IMR-90 (cell line): Measurements from ENCODE around the gene DDX3Y. TPM values are rescaled to one million over a fixed set of nuclear protein-coding genes. Genes with fewer than 3 reads are reported as not detected.

Experiments
- ATAC-seq: fragments of 200-7000 bp; cut with Tn5 transposase; 2 replicates; pipeline ENCODE4 v1.9.1; 2020; ENCODE audit warnings: low read depth, mild to moderate bottlenecking, moderate library complexity
- BruUV-seq: library from RNA; stranded (reverse); fragments of 400-500 nt; replicated peaks from 2 replicates; lab custom pipeline; 2021; lab: Mats Ljungman, UMichigan
- CTCF ChIA-PET: fragments of 300-600 bp; formaldehyde crosslinking; extraction: SDS; loops from one replicate; lab custom pipeline; 2021; ENCODE audit warnings: antibody characterized with exemption; lab: Yijun Ruan, JAX
- POLR2A ChIA-PET: fragments of 300-600 bp; sonication (Branson Sonifier 250); formaldehyde crosslinking; loops from one replicate; lab custom pipeline; 2022; ENCODE audit warnings: antibody characterized with exemption; ENCODE audit not compliant: unreplicated experiment; lab: Charles Lee
- DNase-seq: peaks from one replicate; pipeline ENCODE4 v3.0.0; 2013
- H2AFZ ChIP-seq: replicated peaks from 2 replicates; pipeline ENCODE3; 2013; ENCODE audit warnings: low read length, mild to moderate bottlenecking; ENCODE audit not compliant: poor library complexity
- H2AK5ac ChIP-seq: 2 replicates; pipeline ENCODE4 v1.6.1; 2013; ENCODE audit warnings: low read depth, low read length, inconsistent platforms
- H2AK9ac ChIP-seq: replicated peaks from 2 replicates; pipeline ENCODE3; 2013; ENCODE audit warnings: mild to moderate bottlenecking, low read depth, low read length, moderate library complexity; ENCODE audit not compliant: poor library complexity
- H2BK120ac ChIP-seq: 2 replicates; pipeline ENCODE4 v1.6.1; 2013; ENCODE audit warnings: low read depth, low read length, inconsistent platforms
- H2BK15ac ChIP-seq: 3 replicates; pipeline ENCODE4 v1.6.1; 2013; ENCODE audit warnings: low read depth, low read length, inconsistent platforms
- H2BK20ac ChIP-seq: 2 replicates; pipeline ENCODE4 v1.6.1; 2013; ENCODE audit warnings: low read depth, mild to moderate bottlenecking, inconsistent platforms, low read length, moderate library complexity
- H2BK5ac ChIP-seq: 2 replicates; pipeline ENCODE4 v1.6.1; 2013; ENCODE audit warnings: mild to moderate bottlenecking, low read depth, low read length, inconsistent platforms; ENCODE audit not compliant: poor library complexity, severe bottlenecking
- H3K14ac ChIP-seq: replicated peaks from 2 replicates; pipeline ENCODE4 v1.6.1; 2013; ENCODE audit warnings: low read depth, low read length, inconsistent platforms
- H3K18ac ChIP-seq: 2 replicates; pipeline ENCODE4 v1.6.1; 2013; ENCODE audit warnings: low read depth, low read length, control low read depth
- H3K23ac ChIP-seq: 2 replicates; pipeline ENCODE4 v1.6.1; 2013; ENCODE audit warnings: low read depth, low read length, inconsistent platforms
- H3K27ac ChIP-seq: 2 replicates; pipeline ENCODE4 v1.5.1; 2013; ENCODE audit warnings: mild to moderate bottlenecking, control low read depth, low read length; ENCODE audit not compliant: insufficient read depth
- H3K27me3 ChIP-seq: 2 replicates; pipeline ENCODE4 v1.6.1; 2013; ENCODE audit warnings: low read length; ENCODE audit not compliant: control insufficient read depth, insufficient read depth
- H3K36me3 ChIP-seq: 2 replicates; pipeline ENCODE4 v1.6.1; 2013; ENCODE audit warnings: low read length, mixed read lengths; ENCODE audit not compliant: control insufficient read depth, insufficient read depth
- H3K4ac ChIP-seq: 2 replicates; pipeline ENCODE4 v1.6.1; 2013; ENCODE audit warnings: low read depth, low read length, inconsistent platforms
- H3K4me1 ChIP-seq: 2 replicates; pipeline ENCODE4 v1.6.1; 2013; ENCODE audit warnings: low read length, mixed read lengths; ENCODE audit not compliant: control insufficient read depth, insufficient read depth
- H3K4me2 ChIP-seq: 2 replicates; pipeline ENCODE4 v1.6.1; 2013; ENCODE audit warnings: low read depth, mild to moderate bottlenecking, control low read depth, low read length, moderate library complexity
- H3K4me3 ChIP-seq: 2 replicates; pipeline ENCODE4 v1.5.1; 2013; ENCODE audit warnings: low read depth, mild to moderate bottlenecking, control low read depth, low read length, moderate library complexity; ENCODE audit not compliant: insufficient read depth
- H3K56ac ChIP-seq: 2 replicates; pipeline ENCODE4 v1.6.1; 2013; ENCODE audit warnings: low read length, inconsistent platforms; ENCODE audit not compliant: insufficient read depth; ENCODE audit errors: extremely low read depth
- H3K79me1 ChIP-seq, 2 experiments: 2 replicates each; pipeline ENCODE4 v1.6.1; 2013; ENCODE audit warnings: low read length in 2 of 2, inconsistent platforms in 1 of 2, low read depth in 1 of 2
- H3K9ac ChIP-seq: 2 replicates; pipeline ENCODE4 v1.6.1; 2013; ENCODE audit warnings: low read depth, low read length, control low read depth
- H3K9me1 ChIP-seq: 2 replicates; pipeline ENCODE4 v1.6.1; 2013; ENCODE audit warnings: low read length, inconsistent platforms; ENCODE audit not compliant: insufficient read depth
- H3K9me3 ChIP-seq: 2 replicates; pipeline ENCODE4 v1.6.1; 2013; ENCODE audit warnings: low read length; ENCODE audit not compliant: control insufficient read depth, insufficient read depth
- H4K20me1 ChIP-seq: 2 replicates; pipeline ENCODE4 v1.6.1; 2013; ENCODE audit warnings: low read length, inconsistent platforms; ENCODE audit not compliant: insufficient read depth
- H4K5ac ChIP-seq: 2 replicates; pipeline ENCODE4 v1.6.1; 2013; ENCODE audit warnings: mild to moderate bottlenecking, low read depth, low read length, control low read depth
- H4K8ac ChIP-seq, 2 experiments: 2 replicates each; pipeline ENCODE4 v1.6.1; 2013; ENCODE audit warnings: low read depth in 2 of 2, low read length in 2 of 2, control low read depth in 1 of 2, inconsistent platforms in 1 of 2
- H4K91ac ChIP-seq: 2 replicates; pipeline ENCODE4 v1.6.1; 2013; ENCODE audit warnings: low read depth, low read length, inconsistent platforms; ENCODE audit not compliant: insufficient read depth
- BHLHE40 ChIP-seq: fragments of 150-350 bp; IDR thresholded peaks from 2 replicates; pipeline ENCODE4 v1.6.1; 2016; ENCODE audit warnings: mild to moderate bottlenecking, low read depth, low read length
- CEBPB ChIP-seq: IDR thresholded peaks from 2 replicates; pipeline ENCODE4 v1.6.1; 2012; ENCODE audit warnings: low read depth, low read length, improper control_type of control experiment
- CHD1 ChIP-seq: IDR thresholded peaks from 2 replicates; pipeline ENCODE4 v1.6.1; 2012; ENCODE audit warnings: low read depth, low read length, improper control_type of control experiment
- FOS ChIP-seq: fragments of 150-350 bp; IDR thresholded peaks from 2 replicates; pipeline ENCODE4 v1.6.1; 2016; ENCODE audit warnings: low read depth, low read length
- MAFK ChIP-seq: IDR thresholded peaks from 2 replicates; pipeline ENCODE4 v1.6.1; 2012; ENCODE audit warnings: low read depth, low read length, improper control_type of control experiment
- MAZ ChIP-seq: IDR thresholded peaks from 2 replicates; pipeline ENCODE4 v1.6.1; 2012; ENCODE audit warnings: low read depth, mild to moderate bottlenecking, low read length, improper control_type of control experiment, moderate library complexity, borderline replicate concordance
- MXI1 ChIP-seq: IDR thresholded peaks from 2 replicates; pipeline ENCODE4 v1.6.1; 2012; ENCODE audit warnings: low read depth, mild to moderate bottlenecking, low read length, moderate library complexity, borderline replicate concordance
- NFE2L2 ChIP-seq: fragments of 150-350 bp; IDR thresholded peaks from 2 replicates; pipeline ENCODE4 v1.6.1; 2016; ENCODE audit warnings: low read depth, mild to moderate bottlenecking, low read length
- POLR2A ChIP-seq: IDR thresholded peaks from 2 replicates; pipeline ENCODE4 v1.6.1; 2012; ENCODE audit warnings: mild to moderate bottlenecking, low read depth, low read length
- RAD21 ChIP-seq: IDR thresholded peaks from 2 replicates; pipeline ENCODE4 v1.6.1; 2012; ENCODE audit warnings: low read length, improper control_type of control experiment
- RCOR1 ChIP-seq: IDR thresholded peaks from 2 replicates; pipeline ENCODE4 v1.6.1; 2012; ENCODE audit warnings: mild to moderate bottlenecking, low read length, improper control_type of control experiment; ENCODE audit not compliant: insufficient replicate concordance
- RFX5 ChIP-seq: IDR thresholded peaks from 2 replicates; pipeline ENCODE4 v1.8.0; 2012; ENCODE audit warnings: low read depth, mild to moderate bottlenecking, low read length, moderate library complexity
- SMC3 ChIP-seq: fragments of 150-350 bp; IDR thresholded peaks from 2 replicates; pipeline ENCODE4 v1.6.1; 2016; ENCODE audit warnings: low read depth, mild to moderate bottlenecking, antibody characterized with exemption, low read length, moderate library complexity
- WGBS, 2 experiments: methylation state at CpG; one replicate each; pipeline versions ENCODE4 v1.1.5 to v1.1.7; 2013; ENCODE audit warnings: missing lambda C conversion rate in 2 of 2; ENCODE audit not compliant: insufficient read length in 1 of 2; ENCODE audit errors: extremely low coverage in 2 of 2; 5-methylcytosine and 5-hydroxymethylcytosine counted together
- dilution Hi-C: fragments of 300-500 bp; cut with HindIII; formaldehyde crosslinking; loops from one replicate; pipeline ENCODE4 v1.14.3; 2018; ENCODE audit warnings: low sequenced_read_pairs; ENCODE audit not compliant: unreplicated experiment
- in situ Hi-C: fragments of 300-500 bp; cut with MboI; formaldehyde crosslinking; loops from 3 replicates; pipeline ENCODE4 v1.14.3; 2019; ENCODE audit warnings: low sequenced_read_pairs, inconsistent platforms, mixed read lengths
- intact Hi-C: fragments of 100-400 bp; cut with micrococcal nuclease; formaldehyde crosslinking; loops from 2 replicates; pipeline ENCODE4 v1.10.0; 2022
- polyA plus RNA-seq, 3 experiments: library from polyadenylated mRNA; depleted of rRNA; stranded (reverse); fragments of >200 nt; gene quantifications; 2 replicates each; pipeline ENCODE4 v1.2.3, GENCODE V29; 2012; ENCODE audit warnings: low replicate concordance in 1 of 3
- total RNA-seq: library from RNA; depleted of rRNA; stranded (reverse); fragments of >200 nt; gene quantifications from 2 replicates; pipeline ENCODE4 v1.2.3, GENCODE V29; 2012
- TF ChIP-seq, protein P1 (sequence below): fragments of 150-350 bp; IDR thresholded peaks from 2 replicates; pipeline ENCODE4 v1.6.1; 2017; ENCODE audit warnings: mild to moderate bottlenecking, antibody characterized with exemption, low read length, low read depth
- TF ChIP-seq, protein P2 (sequence below): conservative IDR thresholded peaks from 2 replicates; pipeline ENCODE4 v1.5.1; 2012; ENCODE audit warnings: mild to moderate bottlenecking, low read depth, low read length, improper control_type of control experiment
- TF ChIP-seq, protein P3 (sequence below): fragments of 150-350 bp; IDR thresholded peaks from 2 replicates; pipeline ENCODE4 v1.6.1; 2016; ENCODE audit warnings: low read depth, mild to moderate bottlenecking, low read length, moderate library complexity, borderline replicate concordance

DDX3Y gene
- total and polyA plus RNA-seq, 2 of the 4 experiments (the other 2 are of a cell fraction) = not detected

DNA sequence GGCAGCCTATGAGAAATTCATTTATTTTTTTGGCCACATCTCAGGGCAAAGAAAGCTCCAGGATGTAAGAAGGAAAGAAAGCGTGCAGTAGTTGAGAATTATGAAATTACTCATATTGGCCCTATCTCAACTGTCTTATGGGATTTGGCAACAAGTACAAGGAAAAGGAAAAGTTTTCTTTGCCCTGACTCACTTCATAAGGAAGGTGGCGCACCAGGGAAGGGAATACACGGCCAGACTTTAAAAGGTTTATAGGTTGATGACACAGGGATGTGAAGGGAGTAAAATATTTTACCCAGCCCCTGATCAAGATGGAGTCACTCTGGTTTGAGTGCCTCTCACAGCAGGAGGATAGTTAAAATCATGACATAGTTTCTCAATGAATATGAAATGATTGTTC, 23.4 kb downstream of the DDX3Y start:
- Histone ChIP-seq H3K27ac (no peak overlapping the region), H2AK9ac (no peak overlapping the region), H2BK15ac (no peak overlapping the region), H2BK20ac (no peak overlapping the region), H3K4me2 (no peak overlapping the region), H4K5ac (no peak overlapping the region), H3K56ac (no peak overlapping the region), H4K91ac (no peak overlapping the region), H3K18ac (no peak overlapping the region), H3K4me3 (no peak overlapping the region), H3K23ac (no peak overlapping the region), H3K9ac (no peak overlapping the region), H3K36me3 (no peaks in the 10 kb centered on the region), H3K4ac (no peak overlapping the region), H4K8ac (no peak overlapping the region), H3K27me3 (no peaks in the 10 kb centered on the region), H4K20me1 (no peaks in the 10 kb centered on the region), H2AK5ac (no peak overlapping the region), H2BK5ac (no peak overlapping the region), H3K79me1 (no peaks in the 10 kb centered on the region), H3K14ac (no peak overlapping the region), H3K4me1 (no peaks in the 10 kb centered on the region), H2AFZ (no peak overlapping the region), H2BK120ac (no peak overlapping the region), H3K9me3 (no peaks in the 10 kb centered on the region), H3K9me1 (no peaks in the 10 kb centered on the region)
- no CpG with 5 or more reads among the region's 3 CpGs for WGBS, 2 experiments
- dilution Hi-C loops (no loop called here), intact Hi-C loops (no loop called here), in situ Hi-C loops (no loop called here)
- CTCF ChIA-PET = no interaction called here
- DNase-seq (no peak), ATAC-seq (no peak)
- no TSS peak for BruUV-seq
- TF ChIP-seq, protein P1, sequence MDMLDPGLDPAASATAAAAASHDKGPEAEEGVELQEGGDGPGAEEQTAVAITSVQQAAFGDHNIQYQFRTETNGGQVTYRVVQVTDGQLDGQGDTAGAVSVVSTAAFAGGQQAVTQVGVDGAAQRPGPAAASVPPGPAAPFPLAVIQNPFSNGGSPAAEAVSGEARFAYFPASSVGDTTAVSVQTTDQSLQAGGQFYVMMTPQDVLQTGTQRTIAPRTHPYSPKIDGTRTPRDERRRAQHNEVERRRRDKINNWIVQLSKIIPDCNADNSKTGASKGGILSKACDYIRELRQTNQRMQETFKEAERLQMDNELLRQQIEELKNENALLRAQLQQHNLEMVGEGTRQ = no peak
- TF ChIP-seq CEBPB (no peak), CHD1 (no peak), FOS (no peak), POLR2A (no peak), BHLHE40 (no peak), RFX5 (no peak), MAFK (no peak), MXI1 (no peak), RAD21 (no peak), SMC3 (no peak), RCOR1 (no peak), NFE2L2 (no peak), MAZ (no peak)
- TF ChIP-seq, protein P2, sequence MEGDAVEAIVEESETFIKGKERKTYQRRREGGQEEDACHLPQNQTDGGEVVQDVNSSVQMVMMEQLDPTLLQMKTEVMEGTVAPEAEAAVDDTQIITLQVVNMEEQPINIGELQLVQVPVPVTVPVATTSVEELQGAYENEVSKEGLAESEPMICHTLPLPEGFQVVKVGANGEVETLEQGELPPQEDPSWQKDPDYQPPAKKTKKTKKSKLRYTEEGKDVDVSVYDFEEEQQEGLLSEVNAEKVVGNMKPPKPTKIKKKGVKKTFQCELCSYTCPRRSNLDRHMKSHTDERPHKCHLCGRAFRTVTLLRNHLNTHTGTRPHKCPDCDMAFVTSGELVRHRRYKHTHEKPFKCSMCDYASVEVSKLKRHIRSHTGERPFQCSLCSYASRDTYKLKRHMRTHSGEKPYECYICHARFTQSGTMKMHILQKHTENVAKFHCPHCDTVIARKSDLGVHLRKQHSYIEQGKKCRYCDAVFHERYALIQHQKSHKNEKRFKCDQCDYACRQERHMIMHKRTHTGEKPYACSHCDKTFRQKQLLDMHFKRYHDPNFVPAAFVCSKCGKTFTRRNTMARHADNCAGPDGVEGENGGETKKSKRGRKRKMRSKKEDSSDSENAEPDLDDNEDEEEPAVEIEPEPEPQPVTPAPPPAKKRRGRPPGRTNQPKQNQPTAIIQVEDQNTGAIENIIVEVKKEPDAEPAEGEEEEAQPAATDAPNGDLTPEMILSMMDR = no peak
- TF ChIP-seq, protein P3, sequence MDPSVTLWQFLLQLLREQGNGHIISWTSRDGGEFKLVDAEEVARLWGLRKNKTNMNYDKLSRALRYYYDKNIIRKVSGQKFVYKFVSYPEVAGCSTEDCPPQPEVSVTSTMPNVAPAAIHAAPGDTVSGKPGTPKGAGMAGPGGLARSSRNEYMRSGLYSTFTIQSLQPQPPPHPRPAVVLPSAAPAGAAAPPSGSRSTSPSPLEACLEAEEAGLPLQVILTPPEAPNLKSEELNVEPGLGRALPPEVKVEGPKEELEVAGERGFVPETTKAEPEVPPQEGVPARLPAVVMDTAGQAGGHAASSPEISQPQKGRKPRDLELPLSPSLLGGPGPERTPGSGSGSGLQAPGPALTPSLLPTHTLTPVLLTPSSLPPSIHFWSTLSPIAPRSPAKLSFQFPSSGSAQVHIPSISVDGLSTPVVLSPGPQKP = no peak
- POLR2A ChIA-PET = no interaction called here
